Mesenteric fat pad (tissue), 1 donor: ENCODE data around the gene EFTUD2. TPM values are rescaled to one million over a fixed set of nuclear protein-coding genes. Genes with fewer than 3 reads are reported as not detected.

Experiments used
- DNase-seq: peaks from one replicate; pipeline ENCODE4 v3.0.0-alpha.2; 2020; ENCODE audit warnings: low spot score
- total RNA-seq: library from RNA; stranded (reverse); fragmentation: NEBNext Ultra II Directional; extraction: Animal tissue kit (Norgen Biotek cat#: 25700); gene quantifications from one replicate; pipeline ENCODE4 v1.2.1, GENCODE V29; 2021
- donor health status: DM: yes; HTN: yes; CAD: no.

The EFTUD2 gene
- total RNA-seq, 1 donor from 2014 or later = 104 TPM

GRCh38 chr17:44925731-44926697, 26.8 kb upstream of the EFTUD2 start:
- no peak for DNase-seq

GRCh38 chr17:44924107-44924544, 24.9 kb upstream of the EFTUD2 start:
- no peak for DNase-seq

GRCh38 chr17:44922746-44923470, 23.7 kb upstream of the EFTUD2 start:
- DNase-seq = no peak

- DNase-seq = no peak
These were observed 22.9 kb upstream of the EFTUD2 start for GRCh38 chr17:44922136-44922535.

GRCh38 chr17:44921122-44921882, 22.1 kb upstream of the EFTUD2 start:
- peak; percentile 73 for DNase-seq

- no peak for DNase-seq
These were observed 21.3 kb upstream of the EFTUD2 start for GRCh38 chr17:44920565-44920940.

GRCh38 chr17:44919885-44920564, 20.8 kb upstream of the EFTUD2 start:
- peak; percentile 91 for DNase-seq

GRCh38 chr17:44919411-44919810, 20.2 kb upstream of the EFTUD2 start:
- no peak for DNase-seq

- DNase-seq = no peak
These were observed 18.8 kb upstream of the EFTUD2 start for GRCh38 chr17:44918006-44918405.

GRCh38 chr17:44917456-44917855, 18.2 kb upstream of the EFTUD2 start:
- no peak for DNase-seq

- no peak for DNase-seq
These were observed 17.6 kb upstream of the EFTUD2 start for GRCh38 chr17:44916781-44917241.

GRCh38 chr17:44915862-44916780, 16.9 kb upstream of the EFTUD2 start:
- DNase-seq = no peak

- no peak for DNase-seq
These were observed 16.1 kb upstream of the EFTUD2 start, which contains the start of gene GFAP for GRCh38 chr17:44915321-44915726. Gene GFAP, minus strand, starts transcription at chr17:44915500. Its CDS starts 14 bp downstream, at chr17:44915486.

- no peak for DNase-seq
These were observed 15.5 kb upstream of the EFTUD2 start for GRCh38 chr17:44914698-44915271.

GRCh38 chr17:44914148-44914547, 14.9 kb upstream of the EFTUD2 start:
- no peak for DNase-seq

GRCh38 chr17:44913676-44914075, 14.4 kb upstream of the EFTUD2 start:
- DNase-seq = no peak

GRCh38 chr17:44912763-44913544, 13.7 kb upstream of the EFTUD2 start:
- no peak for DNase-seq
